Hepatocyte (in vitro differentiated cells): ENCODE results near the gene SPNS2. TPM values are rescaled to one million over a fixed set of nuclear protein-coding genes. Genes with fewer than 3 reads are reported as not detected.

Experiments
- DNase-seq: peaks from one replicate; pipeline ENCODE4 v3.0.0-alpha.2; 2016; ENCODE audit warnings: low spot score
- H2AFZ ChIP-seq: fragments of 200-600 bp; sonication (generic); 2 replicates; pipeline ENCODE4 v1.6.0; 2016; ENCODE audit warnings: antibody characterized with exemption, mild to moderate bottlenecking
- H3K27ac ChIP-seq: fragments of 200-600 bp; sonication (generic); 2 replicates; pipeline ENCODE4 v1.5.1; 2016; ENCODE audit warnings: mild to moderate bottlenecking
- H3K27me3 ChIP-seq: fragments of 200-600 bp; sonication (generic); 2 replicates; pipeline ENCODE4 v1.6.1; 2016
- H3K36me3 ChIP-seq: fragments of 200-600 bp; sonication (generic); replicated peaks from 2 replicates; pipeline ENCODE4 v1.5.1; 2016; ENCODE audit warnings: low read depth; ENCODE audit not compliant: insufficient read depth
- H3K4me1 ChIP-seq: fragments of 200-600 bp; sonication (generic); 2 replicates; pipeline ENCODE4 v1.5.1; 2016; ENCODE audit warnings: mild to moderate bottlenecking, moderate library complexity; ENCODE audit not compliant: insufficient read depth
- H3K4me2 ChIP-seq: fragments of 200-600 bp; sonication (generic); 2 replicates; pipeline ENCODE4 v1.6.0; 2016
- H3K4me3 ChIP-seq: fragments of 200-600 bp; sonication (generic); 2 replicates; pipeline ENCODE4 v1.5.1; 2016; ENCODE audit warnings: mild to moderate bottlenecking
- H3K79me2 ChIP-seq: fragments of 200-600 bp; sonication (generic); 2 replicates; pipeline ENCODE4 v1.6.0; 2017; ENCODE audit warnings: mild to moderate bottlenecking
- H3K9me2 ChIP-seq: fragments of 200-600 bp; sonication (generic); replicated peaks from 2 replicates; pipeline ENCODE4 v1.6.0; 2017; ENCODE audit warnings: mild to moderate bottlenecking; ENCODE audit not compliant: insufficient read depth
- H3K9me3 ChIP-seq: fragments of 200-600 bp; sonication (generic); 2 replicates; pipeline ENCODE4 v1.5.1; 2016; ENCODE audit warnings: low read depth, mild to moderate bottlenecking
- H4K20me1 ChIP-seq: fragments of 200-600 bp; sonication (generic); 2 replicates; pipeline ENCODE4 v1.6.0; 2016; ENCODE audit warnings: mild to moderate bottlenecking; ENCODE audit not compliant: insufficient read depth, poor library complexity, severe bottlenecking
- EZH2 ChIP-seq: fragments of 200-600 bp; sonication (generic); IDR thresholded peaks from 2 replicates; pipeline ENCODE4 v1.6.1; 2016; ENCODE audit warnings: antibody characterized with exemption, mild to moderate bottlenecking, borderline replicate concordance
- EZH2phosphoT487 ChIP-seq: fragments of 200-600 bp; sonication (generic); IDR thresholded peaks from one replicate; pipeline ENCODE4 v1.6.1; 2018; ENCODE audit warnings: antibody characterized with exemption, mild to moderate bottlenecking, low read depth, moderate library complexity; ENCODE audit not compliant: unreplicated experiment, severe bottlenecking
- WGBS: methylation state at CpG from one replicate; pipeline ENCODE4 v1.1.6; 2016; ENCODE audit warnings: low lambda C conversion rate; ENCODE audit errors: missing lambda C conversion rate; 5-methylcytosine and 5-hydroxymethylcytosine counted together
- polyA plus RNA-seq: library from polyadenylated mRNA; unstranded; fragments of >200 nt; fragmentation: Nextera tagmentation; extraction: Ambion mirVana; gene quantifications from 2 replicates; pipeline ENCODE4 v1.2.1, GENCODE V29; 2016
- total RNA-seq: library from RNA; depleted of rRNA; stranded (reverse); fragments of >200 nt; gene quantifications from 2 replicates; pipeline ENCODE4 v1.2.3, GENCODE V29; 2014
- TF ChIP-seq, protein P1 (sequence below): fragments of 200-600 bp; sonication (generic); IDR thresholded peaks from 2 replicates; pipeline ENCODE4 v1.5.1; 2016; ENCODE audit warnings: antibody characterized with exemption, mild to moderate bottlenecking; ENCODE audit not compliant: poor library complexity

The SPNS2 gene
- total and polyA plus RNA-seq, 2 experiments from 2014 or later: 5.6 to 10.3 TPM

DNA sequence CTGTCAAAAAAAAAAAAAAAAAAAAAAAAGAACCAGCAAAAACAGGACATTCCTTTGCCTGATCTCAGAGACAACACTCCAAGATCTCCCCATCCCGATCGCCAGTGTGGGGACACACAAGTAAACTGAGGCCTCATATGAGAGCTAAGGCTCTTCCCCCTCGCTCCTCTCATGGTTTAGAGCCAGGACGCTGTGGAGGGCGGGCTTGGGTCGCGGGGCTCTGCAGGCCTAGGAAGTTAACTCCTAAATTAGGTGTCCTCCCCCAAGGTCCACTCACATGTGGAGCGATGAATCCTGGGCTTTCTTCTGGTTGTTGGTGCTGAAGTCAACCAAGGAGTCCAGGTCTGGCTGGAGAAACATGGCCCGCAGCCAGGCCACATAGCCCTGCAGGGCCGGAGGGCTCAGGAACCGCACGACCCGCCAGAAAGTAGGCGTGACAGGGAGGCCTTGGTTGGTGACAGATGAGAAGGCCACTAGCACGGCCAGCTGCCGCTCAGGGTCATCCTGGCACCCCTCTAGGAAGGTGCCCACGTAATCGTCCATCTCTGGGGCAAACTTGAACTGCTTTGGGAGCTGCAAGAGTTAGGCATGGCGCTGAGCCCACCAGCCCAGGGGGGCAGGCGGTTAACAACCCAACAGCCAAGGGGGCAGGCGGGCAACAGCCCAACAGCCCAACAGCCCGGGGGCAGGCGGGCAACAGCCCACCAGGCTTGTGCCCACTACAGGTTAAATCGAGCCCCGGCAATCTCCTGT, 51.3 kb downstream of the SPNS2 start:
- H3K27me3 ChIP-seq: no peaks in the 10 kb centered on the region

DNA sequence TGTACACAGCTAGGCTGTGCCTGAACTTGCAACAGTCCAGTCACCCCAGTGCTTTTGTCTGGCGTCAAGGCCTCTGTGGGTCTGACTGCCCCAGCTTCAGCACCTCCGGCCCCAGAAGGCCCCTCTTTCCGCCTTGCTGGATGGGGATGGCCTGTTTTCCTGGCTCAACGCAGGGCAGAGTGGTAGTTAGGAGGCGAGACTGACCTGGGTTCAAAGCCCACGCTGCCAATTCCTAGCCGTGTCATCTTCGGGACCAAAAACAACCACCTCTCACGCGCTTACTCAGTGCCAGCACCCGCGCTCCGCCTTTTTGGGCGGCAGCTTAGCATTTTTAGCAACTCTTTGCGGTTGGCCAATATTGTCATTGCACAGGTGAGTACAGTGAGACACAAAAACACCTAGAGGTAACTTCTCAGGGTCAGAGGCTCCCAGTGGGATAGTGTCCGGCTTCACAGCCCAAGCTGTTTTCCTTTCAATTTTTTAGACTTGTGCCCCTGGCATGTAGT, 51.9 kb downstream of the SPNS2 start:
- Histone ChIP-seq H3K27me3 (no peaks in the 10 kb centered on the region), H3K4me3 (no peak overlapping the region), H4K20me1 (no peaks in the 10 kb centered on the region), H3K79me2 (peaks cover 17% of the 10 kb centered on the region), H3K9me2 (no peaks in the 10 kb centered on the region), H3K9me3 (no peaks in the 10 kb centered on the region), H3K4me1 (peaks cover 9% of the 10 kb centered on the region), H3K27ac (no peak overlapping the region), H2AFZ (no peak overlapping the region), H3K4me2 (no peak overlapping the region), H3K36me3 (no peaks in the 10 kb centered on the region)
- 96% methylated on average over 16 of the region's 16 CpGs for WGBS
- no peak for DNase-seq
- no peak for TF ChIP-seq EZH2
- TF ChIP-seq EZH2phosphoT487: no peak
- TF ChIP-seq, protein P1, sequence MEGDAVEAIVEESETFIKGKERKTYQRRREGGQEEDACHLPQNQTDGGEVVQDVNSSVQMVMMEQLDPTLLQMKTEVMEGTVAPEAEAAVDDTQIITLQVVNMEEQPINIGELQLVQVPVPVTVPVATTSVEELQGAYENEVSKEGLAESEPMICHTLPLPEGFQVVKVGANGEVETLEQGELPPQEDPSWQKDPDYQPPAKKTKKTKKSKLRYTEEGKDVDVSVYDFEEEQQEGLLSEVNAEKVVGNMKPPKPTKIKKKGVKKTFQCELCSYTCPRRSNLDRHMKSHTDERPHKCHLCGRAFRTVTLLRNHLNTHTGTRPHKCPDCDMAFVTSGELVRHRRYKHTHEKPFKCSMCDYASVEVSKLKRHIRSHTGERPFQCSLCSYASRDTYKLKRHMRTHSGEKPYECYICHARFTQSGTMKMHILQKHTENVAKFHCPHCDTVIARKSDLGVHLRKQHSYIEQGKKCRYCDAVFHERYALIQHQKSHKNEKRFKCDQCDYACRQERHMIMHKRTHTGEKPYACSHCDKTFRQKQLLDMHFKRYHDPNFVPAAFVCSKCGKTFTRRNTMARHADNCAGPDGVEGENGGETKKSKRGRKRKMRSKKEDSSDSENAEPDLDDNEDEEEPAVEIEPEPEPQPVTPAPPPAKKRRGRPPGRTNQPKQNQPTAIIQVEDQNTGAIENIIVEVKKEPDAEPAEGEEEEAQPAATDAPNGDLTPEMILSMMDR: no peak

More for the DNA sequence above, 51.3 kb downstream of the SPNS2 start:
- DNase-seq: no peak
- WGBS: 98% methylated on average over 23 of the region's 25 CpGs
- Histone ChIP-seq H4K20me1 (no peaks in the 10 kb centered on the region), H3K9me2 (no peaks in the 10 kb centered on the region), H3K4me1 (peaks cover 9% of the 10 kb centered on the region), H3K4me3 (no peak overlapping the region), H3K27ac (no peak overlapping the region), H3K4me2 (no peak overlapping the region), H2AFZ (no peak overlapping the region), H3K9me3 (no peaks in the 10 kb centered on the region), H3K79me2 (peaks cover 16% of the 10 kb centered on the region), H3K36me3 (no peaks in the 10 kb centered on the region)
- TF ChIP-seq, protein P1: no peak
- TF ChIP-seq EZH2 (no peak), EZH2phosphoT487 (no peak)

DNA sequence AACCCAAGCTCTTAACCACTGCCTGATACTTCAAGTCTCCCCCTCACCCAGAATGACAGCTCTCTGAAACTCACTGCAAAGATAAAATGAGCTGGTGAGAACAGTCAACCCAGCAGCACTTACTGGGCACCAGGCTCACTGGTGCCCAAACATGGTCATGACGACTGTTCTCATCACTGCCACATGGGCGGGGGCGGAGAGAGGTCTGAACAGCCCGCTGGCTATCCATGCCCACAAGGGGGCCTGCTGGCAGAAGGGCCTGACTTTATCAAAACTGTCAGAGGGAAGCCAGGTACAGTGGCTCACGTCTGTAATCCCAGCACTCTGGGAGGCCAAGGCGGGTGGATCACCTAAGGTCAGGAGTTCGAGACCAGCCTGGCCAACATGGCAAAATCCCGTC, 52.5 kb downstream of the SPNS2 start:
- TF ChIP-seq EZH2phosphoT487: no peak
- TF ChIP-seq, protein P1: no peak
- TF ChIP-seq EZH2: no peak
- H3K79me2 ChIP-seq: peaks cover 21% of the 10 kb centered on the region
- H2AFZ ChIP-seq: no peak overlapping the region
- no peak overlapping the region for H3K4me2 ChIP-seq
- H3K27ac ChIP-seq: no peak overlapping the region
- 89% methylated on average over 8 of the region's 8 CpGs for WGBS
- H3K9me2 ChIP-seq: no peaks in the 10 kb centered on the region
- H3K4me3 ChIP-seq: no peak overlapping the region
- no peaks in the 10 kb centered on the region for H3K9me3 ChIP-seq
- peaks cover 14% of the 10 kb centered on the region for H3K4me1 ChIP-seq
- H4K20me1 ChIP-seq: no peaks in the 10 kb centered on the region
- no peaks in the 10 kb centered on the region for H3K36me3 ChIP-seq
- no peaks in the 10 kb centered on the region for H3K27me3 ChIP-seq
- DNase-seq: no peak
